IMR-90 (cell line): ENCODE data around the gene TSTD1. TPM values are rescaled to one million over a fixed set of nuclear protein-coding genes. Genes with fewer than 3 reads are reported as not detected.
A peak's percentile ranks its signal among the peaks of the same experiment; 100 is the strongest.
"Not testable (repeated sequence)": the region's sequence is repeated elsewhere in the genome, so short reads cannot be mapped to it uniquely, and the experiment has no call there.

Experiments
- ATAC-seq: fragments of 200-7000 bp; cut with Tn5 transposase; 2 replicates; pipeline ENCODE4 v1.9.1; 2020; ENCODE audit warnings: low read depth, mild to moderate bottlenecking, moderate library complexity
- BruUV-seq: library from RNA; stranded (reverse); fragments of 400-500 nt; replicated peaks from 2 replicates; lab custom pipeline; 2021; lab: Mats Ljungman, UMichigan
- CTCF ChIA-PET: fragments of 300-600 bp; formaldehyde crosslinking; extraction: SDS; loops from one replicate; lab custom pipeline; 2021; ENCODE audit warnings: antibody characterized with exemption; lab: Yijun Ruan, JAX
- POLR2A ChIA-PET: fragments of 300-600 bp; sonication (Branson Sonifier 250); formaldehyde crosslinking; loops from one replicate; lab custom pipeline; 2022; ENCODE audit warnings: antibody characterized with exemption; ENCODE audit not compliant: unreplicated experiment; lab: Charles Lee
- DNase-seq: peaks from one replicate; pipeline ENCODE4 v3.0.0; 2013
- H2AFZ ChIP-seq: replicated peaks from 2 replicates; pipeline ENCODE3; 2013; ENCODE audit warnings: low read length, mild to moderate bottlenecking; ENCODE audit not compliant: poor library complexity
- H2AK5ac ChIP-seq: 2 replicates; pipeline ENCODE4 v1.6.1; 2013; ENCODE audit warnings: low read depth, low read length, inconsistent platforms
- H2AK9ac ChIP-seq: replicated peaks from 2 replicates; pipeline ENCODE3; 2013; ENCODE audit warnings: mild to moderate bottlenecking, low read depth, low read length, moderate library complexity; ENCODE audit not compliant: poor library complexity
- H2BK120ac ChIP-seq: 2 replicates; pipeline ENCODE4 v1.6.1; 2013; ENCODE audit warnings: low read depth, low read length, inconsistent platforms
- H2BK15ac ChIP-seq: 3 replicates; pipeline ENCODE4 v1.6.1; 2013; ENCODE audit warnings: low read depth, low read length, inconsistent platforms
- H2BK20ac ChIP-seq: 2 replicates; pipeline ENCODE4 v1.6.1; 2013; ENCODE audit warnings: low read depth, mild to moderate bottlenecking, inconsistent platforms, low read length, moderate library complexity
- H2BK5ac ChIP-seq: 2 replicates; pipeline ENCODE4 v1.6.1; 2013; ENCODE audit warnings: mild to moderate bottlenecking, low read depth, low read length, inconsistent platforms; ENCODE audit not compliant: poor library complexity, severe bottlenecking
- H3K14ac ChIP-seq: replicated peaks from 2 replicates; pipeline ENCODE4 v1.6.1; 2013; ENCODE audit warnings: low read depth, low read length, inconsistent platforms
- H3K18ac ChIP-seq: 2 replicates; pipeline ENCODE4 v1.6.1; 2013; ENCODE audit warnings: low read depth, low read length, control low read depth
- H3K23ac ChIP-seq: 2 replicates; pipeline ENCODE4 v1.6.1; 2013; ENCODE audit warnings: low read depth, low read length, inconsistent platforms
- H3K27ac ChIP-seq: 2 replicates; pipeline ENCODE4 v1.5.1; 2013; ENCODE audit warnings: mild to moderate bottlenecking, control low read depth, low read length; ENCODE audit not compliant: insufficient read depth
- H3K27me3 ChIP-seq: 2 replicates; pipeline ENCODE4 v1.6.1; 2013; ENCODE audit warnings: low read length; ENCODE audit not compliant: control insufficient read depth, insufficient read depth
- H3K36me3 ChIP-seq: 2 replicates; pipeline ENCODE4 v1.6.1; 2013; ENCODE audit warnings: low read length, mixed read lengths; ENCODE audit not compliant: control insufficient read depth, insufficient read depth
- H3K4ac ChIP-seq: 2 replicates; pipeline ENCODE4 v1.6.1; 2013; ENCODE audit warnings: low read depth, low read length, inconsistent platforms
- H3K4me1 ChIP-seq: 2 replicates; pipeline ENCODE4 v1.6.1; 2013; ENCODE audit warnings: low read length, mixed read lengths; ENCODE audit not compliant: control insufficient read depth, insufficient read depth
- H3K4me2 ChIP-seq: 2 replicates; pipeline ENCODE4 v1.6.1; 2013; ENCODE audit warnings: low read depth, mild to moderate bottlenecking, control low read depth, low read length, moderate library complexity
- H3K4me3 ChIP-seq: 2 replicates; pipeline ENCODE4 v1.5.1; 2013; ENCODE audit warnings: low read depth, mild to moderate bottlenecking, control low read depth, low read length, moderate library complexity; ENCODE audit not compliant: insufficient read depth
- H3K56ac ChIP-seq: 2 replicates; pipeline ENCODE4 v1.6.1; 2013; ENCODE audit warnings: low read length, inconsistent platforms; ENCODE audit not compliant: insufficient read depth; ENCODE audit errors: extremely low read depth
- H3K79me1 ChIP-seq, 2 experiments: 2 replicates each; pipeline ENCODE4 v1.6.1; 2013; ENCODE audit warnings: low read length in 2 of 2, inconsistent platforms in 1 of 2, low read depth in 1 of 2
- H3K9ac ChIP-seq: 2 replicates; pipeline ENCODE4 v1.6.1; 2013; ENCODE audit warnings: low read depth, low read length, control low read depth
- H3K9me1 ChIP-seq: 2 replicates; pipeline ENCODE4 v1.6.1; 2013; ENCODE audit warnings: low read length, inconsistent platforms; ENCODE audit not compliant: insufficient read depth
- H3K9me3 ChIP-seq: 2 replicates; pipeline ENCODE4 v1.6.1; 2013; ENCODE audit warnings: low read length; ENCODE audit not compliant: control insufficient read depth, insufficient read depth
- H4K20me1 ChIP-seq: 2 replicates; pipeline ENCODE4 v1.6.1; 2013; ENCODE audit warnings: low read length, inconsistent platforms; ENCODE audit not compliant: insufficient read depth
- H4K5ac ChIP-seq: 2 replicates; pipeline ENCODE4 v1.6.1; 2013; ENCODE audit warnings: mild to moderate bottlenecking, low read depth, low read length, control low read depth
- H4K8ac ChIP-seq, 2 experiments: 2 replicates each; pipeline ENCODE4 v1.6.1; 2013; ENCODE audit warnings: low read depth in 2 of 2, low read length in 2 of 2, control low read depth in 1 of 2, inconsistent platforms in 1 of 2
- H4K91ac ChIP-seq: 2 replicates; pipeline ENCODE4 v1.6.1; 2013; ENCODE audit warnings: low read depth, low read length, inconsistent platforms; ENCODE audit not compliant: insufficient read depth
- WGBS, 2 experiments: methylation state at CpG; one replicate each; pipeline versions ENCODE4 v1.1.5 to v1.1.7; 2013; ENCODE audit warnings: missing lambda C conversion rate in 2 of 2; ENCODE audit not compliant: insufficient read length in 1 of 2; ENCODE audit errors: extremely low coverage in 2 of 2; 5-methylcytosine and 5-hydroxymethylcytosine counted together
- dilution Hi-C: fragments of 300-500 bp; cut with HindIII; formaldehyde crosslinking; loops from one replicate; pipeline ENCODE4 v1.14.3; 2018; ENCODE audit warnings: low sequenced_read_pairs; ENCODE audit not compliant: unreplicated experiment
- in situ Hi-C: fragments of 300-500 bp; cut with MboI; formaldehyde crosslinking; loops from 3 replicates; pipeline ENCODE4 v1.14.3; 2019; ENCODE audit warnings: low sequenced_read_pairs, inconsistent platforms, mixed read lengths
- intact Hi-C: fragments of 100-400 bp; cut with micrococcal nuclease; formaldehyde crosslinking; loops from 2 replicates; pipeline ENCODE4 v1.10.0; 2022
- polyA plus RNA-seq, 3 experiments: library from polyadenylated mRNA; depleted of rRNA; stranded (reverse); fragments of >200 nt; gene quantifications; 2 replicates each; pipeline ENCODE4 v1.2.3, GENCODE V29; 2012; ENCODE audit warnings: low replicate concordance in 1 of 3
- total RNA-seq: library from RNA; depleted of rRNA; stranded (reverse); fragments of >200 nt; gene quantifications from 2 replicates; pipeline ENCODE4 v1.2.3, GENCODE V29; 2012

The TSTD1 gene
- total and polyA plus RNA-seq, 2 of the 4 experiments (the other 2 are of a cell fraction), result 0.21 TPM; not detected in 1

GRCh38 chr1:161017181-161017580, 21.6 kb downstream of the TSTD1 start:
- H3K56ac ChIP-seq, dilution Hi-C loops, H2BK5ac ChIP-seq, DNase-seq, H3K4ac ChIP-seq, ATAC-seq, H2BK15ac ChIP-seq, H3K36me3 ChIP-seq, H3K4me3 ChIP-seq, H3K27ac ChIP-seq, H2AK5ac ChIP-seq, BruUV-seq, H4K8ac ChIP-seq, intact Hi-C loops, H3K79me1 ChIP-seq, H4K5ac ChIP-seq, H3K4me1 ChIP-seq, H4K20me1 ChIP-seq, H2AK9ac ChIP-seq, H3K4me2 ChIP-seq, CTCF ChIA-PET, in situ Hi-C loops, H2BK120ac ChIP-seq, H4K91ac ChIP-seq, POLR2A ChIA-PET, H3K9ac ChIP-seq, H2BK20ac ChIP-seq, H3K14ac ChIP-seq, H3K18ac ChIP-seq, H3K9me3 ChIP-seq, H3K23ac ChIP-seq, H2AFZ ChIP-seq: not testable (repeated sequence)
- H3K27me3 ChIP-seq, result peaks cover 28% of the 10 kb centered on the region
- WGBS, 2 experiments, result no CpG with 5 or more reads among the region's 7 CpGs
- H3K9me1 ChIP-seq, result peaks cover 10% of the 10 kb centered on the region

- CTCF ChIA-PET, intact Hi-C loops, H2BK20ac ChIP-seq, H4K5ac ChIP-seq, H3K23ac ChIP-seq, H2AK9ac ChIP-seq, H3K36me3 ChIP-seq, H3K4me1 ChIP-seq, H3K79me1 ChIP-seq, H3K4me3 ChIP-seq, H2BK15ac ChIP-seq, H3K18ac ChIP-seq, H2BK5ac ChIP-seq, H3K4ac ChIP-seq, H3K9me3 ChIP-seq, H4K8ac ChIP-seq, H2BK120ac ChIP-seq, H4K91ac ChIP-seq, ATAC-seq, H4K20me1 ChIP-seq, H3K9ac ChIP-seq, BruUV-seq, H2AK5ac ChIP-seq, H3K4me2 ChIP-seq, H3K27ac ChIP-seq, POLR2A ChIA-PET, H3K14ac ChIP-seq, in situ Hi-C loops, dilution Hi-C loops, DNase-seq, H3K56ac ChIP-seq: not testable (repeated sequence)
- WGBS, 2 experiments, result no CpG with 5 or more reads among the region's 1 CpG
- peaks cover 10% of the 10 kb centered on the region for H3K9me1 ChIP-seq
- H3K27me3 ChIP-seq, result peaks cover 28% of the 10 kb centered on the region
- H2AFZ ChIP-seq, result peak overlapping the region; percentile 32
These were observed 22.1 kb downstream of the TSTD1 start for GRCh38 chr1:161016683-161017082.
